Right ventricle myocardium superior (tissue), 1 donor: ENCODE data around the gene NRCAM. TPM values are rescaled to one million over a fixed set of nuclear protein-coding genes. Genes with fewer than 3 reads are reported as not detected.

Source experiments
- ATAC-seq: fragments of 200-7000 bp; cut with Tn5 transposase; one replicate; pipeline ENCODE4 v1.9.1; 2020; ENCODE audit warnings: mild to moderate bottlenecking; ENCODE audit not compliant: poor library complexity
- DNase-seq: peaks from one replicate; pipeline ENCODE4 v3.0.0-alpha.2; 2020
- intact Hi-C: fragments of 100-400 bp; cut with DNase I; formaldehyde crosslinking; loops from one replicate; pipeline ENCODE4 v1.11.2; 2022
- total RNA-seq: library from RNA; stranded (reverse); fragmentation: NEBNext Ultra II Directional; extraction: Animal tissue kit (Norgen Biotek cat#: 25700); gene quantifications from one replicate; pipeline ENCODE4 v1.2.1, GENCODE V29; 2021
- donor health status: DM: no; HTN: yes; CAD: no; lungs with severe emphysema.

The NRCAM gene
- total RNA-seq, 1 donor from 2014 or later = 0.27 TPM

DNA sequence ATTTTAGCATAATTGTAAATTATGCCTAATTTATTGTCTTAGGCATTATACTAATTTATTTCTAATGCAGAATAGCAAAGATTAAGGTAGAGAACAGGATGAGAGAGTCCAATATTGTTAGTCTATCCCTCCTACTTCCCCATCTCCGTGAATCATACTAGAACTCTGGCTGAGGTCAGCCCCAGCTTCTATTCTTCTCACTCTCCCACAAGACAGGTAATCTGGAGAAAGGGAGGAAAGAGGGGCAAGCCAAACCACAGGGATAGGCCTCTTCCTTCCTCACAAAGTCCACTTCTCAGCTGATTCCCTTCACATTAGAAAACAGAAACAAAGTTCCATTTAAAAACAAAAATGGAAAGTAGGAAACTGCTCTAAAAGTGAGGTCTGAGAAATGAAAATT lies 208.6 kb downstream of the NRCAM start:
- DNase-seq (no peak), ATAC-seq (no peak)
- intact Hi-C loops = no loop called here

DNA sequence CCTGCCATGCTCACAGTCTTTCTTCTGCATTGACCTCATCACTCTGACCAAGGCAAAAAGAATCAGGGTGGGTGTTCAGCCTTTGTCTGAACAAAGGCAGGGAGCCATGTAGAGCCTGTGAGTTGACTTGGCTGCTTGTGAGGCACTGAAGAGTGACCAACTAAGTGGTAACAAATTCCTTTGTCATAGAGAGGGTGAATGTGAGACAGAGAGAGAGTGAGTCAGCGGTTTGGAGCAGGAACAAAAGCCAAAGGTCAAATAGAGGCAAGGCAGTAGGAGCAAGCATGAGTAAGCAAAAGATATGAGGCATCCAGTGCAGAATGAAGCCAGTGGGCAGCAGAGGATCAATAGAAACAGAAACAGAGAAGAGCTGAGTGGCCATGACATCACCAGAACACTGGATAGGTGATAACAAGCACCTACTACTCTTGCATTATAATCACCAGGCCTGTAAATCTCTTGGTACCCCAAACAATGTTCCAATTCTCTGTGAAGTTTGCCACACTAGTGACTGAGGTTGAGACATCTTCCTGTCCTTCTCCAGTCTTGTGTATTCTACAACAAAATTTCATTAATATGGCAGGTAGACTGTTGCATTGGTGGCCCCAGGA lies 209.9 kb downstream of the NRCAM start:
- no peak for DNase-seq
- ATAC-seq = no peak
- intact Hi-C loops = no loop called here

GRCh38 chr7:108245523-108246226 lies 210.6 kb downstream of the NRCAM start:
- intact Hi-C loops = no loop called here
- ATAC-seq = no peak
- DNase-seq = no peak

- ATAC-seq (no peak), DNase-seq (no peak)
- intact Hi-C loops = no loop called here
Measured at GRCh38 chr7:108244110-108244509, 212.1 kb downstream of the NRCAM start.

GRCh38 chr7:108239501-108240225 lies 216.6 kb downstream of the NRCAM start:
- intact Hi-C loops = no loop called here
- no peak for DNase-seq
- no peak for ATAC-seq

GRCh38 chr7:108236681-108237415 lies 219.4 kb downstream of the NRCAM start:
- no peak for ATAC-seq
- intact Hi-C loops = no loop called here
- DNase-seq = no peak

GRCh38 chr7:108235451-108236061 lies 220.7 kb downstream of the NRCAM start:
- intact Hi-C loops = no loop called here
- ATAC-seq (no peak), DNase-seq (no peak)

GRCh38 chr7:108234971-108235450 lies 221.2 kb downstream of the NRCAM start:
- DNase-seq (no peak), ATAC-seq (no peak)
- intact Hi-C loops = no loop called here

DNA sequence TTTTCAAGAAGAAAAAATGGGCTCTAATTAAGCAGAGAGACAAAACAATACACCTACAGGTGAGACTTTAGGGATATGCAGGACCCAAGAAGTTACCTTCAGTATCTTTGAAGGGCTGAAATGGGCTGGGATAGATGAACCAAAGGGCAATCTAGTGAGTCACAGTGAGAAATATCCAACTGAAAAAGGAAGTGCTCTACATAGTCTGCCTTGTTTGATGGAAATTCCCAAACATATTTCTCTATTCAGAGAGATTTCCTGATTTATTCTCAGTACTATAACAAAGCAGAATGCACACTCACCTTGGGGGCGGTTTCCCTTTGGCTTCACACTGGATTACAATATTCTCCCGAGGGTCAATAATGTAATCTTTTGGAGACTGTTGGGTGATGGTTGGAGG lies 222.0 kb downstream of the NRCAM start:
- DNase-seq (no peak), ATAC-seq (no peak)
- intact Hi-C loops = no loop called here

- ATAC-seq = no peak
- intact Hi-C loops = no loop called here
- no peak for DNase-seq
Measured at GRCh38 chr7:108232076-108232475, 224.2 kb downstream of the NRCAM start.

DNA sequence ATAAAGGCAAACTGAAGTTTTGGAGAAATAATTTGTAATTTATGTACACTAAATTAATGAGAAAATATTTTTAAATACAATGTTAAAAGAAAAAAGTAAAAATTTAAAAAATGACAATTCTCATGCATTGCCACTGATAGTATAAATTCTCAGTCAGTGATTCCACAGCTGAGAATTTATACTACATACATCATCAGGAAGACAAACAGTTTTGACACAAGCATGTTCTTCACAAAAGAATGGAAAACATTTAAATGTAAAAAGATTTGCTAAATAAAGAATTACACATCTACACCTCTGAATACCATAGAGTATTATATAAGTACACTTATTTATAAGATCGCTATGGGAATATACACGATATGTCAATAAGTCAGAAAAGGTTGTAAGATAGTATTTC lies 225.0 kb downstream of the NRCAM start:
- intact Hi-C loops = no loop called here
- ATAC-seq = no peak
- no peak for DNase-seq

- DNase-seq (no peak), ATAC-seq (no peak)
- intact Hi-C loops = no loop called here
Measured at GRCh38 chr7:108227366-108227765, 228.9 kb downstream of the NRCAM start.

- no peak for DNase-seq
- intact Hi-C loops = no loop called here
- no peak for ATAC-seq
Measured at GRCh38 chr7:108226816-108227299, 229.4 kb downstream of the NRCAM start.

GRCh38 chr7:108225531-108226181 lies 230.6 kb downstream of the NRCAM start:
- DNase-seq (no peak), ATAC-seq (no peak)
- intact Hi-C loops = no loop called here

DNA sequence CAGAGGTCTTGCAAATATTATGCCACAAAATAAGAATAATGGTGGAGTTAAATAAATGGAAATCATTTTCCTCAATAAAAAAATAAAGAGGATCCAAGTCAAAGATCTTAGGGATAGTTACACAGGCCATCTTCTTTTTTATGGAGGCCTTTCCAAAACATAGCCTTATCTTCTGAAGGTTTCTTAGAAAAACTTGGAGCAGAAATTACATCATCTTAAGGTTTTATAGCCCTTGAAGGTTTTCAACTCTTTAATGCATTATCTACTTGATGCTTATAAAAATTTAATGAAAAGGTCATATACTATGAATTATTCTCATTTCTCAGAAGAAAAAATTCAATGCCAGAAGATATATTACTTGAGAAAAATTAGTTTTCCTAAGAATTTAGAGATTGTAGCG lies 231.8 kb downstream of the NRCAM start:
- DNase-seq = no peak
- intact Hi-C loops = no loop called here
- ATAC-seq = no peak

DNA sequence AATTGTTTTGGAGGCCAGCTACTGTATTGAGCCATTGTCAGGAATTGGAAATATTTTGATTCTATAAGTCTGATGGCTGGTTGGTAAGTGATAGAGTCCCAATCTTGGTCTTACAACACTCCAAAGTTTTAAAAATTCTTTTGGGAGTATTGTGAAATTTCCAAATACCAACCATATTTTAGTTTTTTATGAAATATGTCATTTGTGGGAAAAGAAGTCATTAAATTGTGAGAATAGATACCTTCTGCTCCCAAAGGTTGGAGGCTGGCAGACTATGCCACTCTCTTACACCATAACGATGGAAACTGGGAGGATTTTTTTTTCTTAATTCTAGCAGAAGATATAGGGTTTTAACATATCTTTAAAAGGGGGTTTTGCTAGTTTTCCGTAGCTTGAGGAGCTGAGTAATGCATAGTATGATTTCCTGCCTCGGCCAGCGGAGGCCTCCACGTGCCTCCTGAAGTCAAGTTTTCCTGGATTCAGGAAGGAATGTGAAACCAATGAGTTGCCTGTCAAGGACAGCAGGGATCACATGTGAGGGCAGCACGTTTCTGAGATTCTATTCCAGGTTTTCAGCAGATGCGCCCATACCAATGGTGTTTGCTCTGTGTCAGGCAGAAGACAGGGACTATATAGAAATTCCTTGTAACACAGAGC lies 233.9 kb downstream of the NRCAM start:
- DNase-seq = no peak
- intact Hi-C loops = no loop called here

GRCh38 chr7:108211382-108212201 lies 244.6 kb downstream of the NRCAM start:
- DNase-seq (no peak), ATAC-seq (no peak)
- intact Hi-C loops = no loop called here

More for the DNA sequence above, 233.9 kb downstream of the NRCAM start:
- ATAC-seq = no peak
